ENCODE results near the gene ANKRD34C.

DNA sequence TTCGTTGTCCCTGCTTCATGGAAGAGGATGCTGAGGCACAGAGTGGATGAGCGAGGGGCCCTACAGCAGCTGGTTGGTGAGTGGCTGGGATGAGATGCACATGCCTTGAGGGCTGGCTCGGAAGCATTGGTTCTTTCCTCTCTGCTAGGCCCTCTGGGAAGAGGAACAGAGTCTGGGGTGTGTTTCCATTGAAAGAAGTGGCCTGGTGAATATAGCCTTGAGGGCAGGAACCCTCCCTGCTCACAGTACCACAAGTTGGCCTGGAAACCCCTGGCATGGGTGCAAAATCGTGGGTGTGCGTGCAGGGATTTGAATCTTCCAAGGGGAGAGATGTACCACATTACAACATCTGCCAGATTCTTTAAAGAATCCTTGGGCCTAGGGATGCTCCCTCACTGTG, 37.6 kb upstream of the ANKRD34C start:
- TF ChIP-seq, protein P1, sequence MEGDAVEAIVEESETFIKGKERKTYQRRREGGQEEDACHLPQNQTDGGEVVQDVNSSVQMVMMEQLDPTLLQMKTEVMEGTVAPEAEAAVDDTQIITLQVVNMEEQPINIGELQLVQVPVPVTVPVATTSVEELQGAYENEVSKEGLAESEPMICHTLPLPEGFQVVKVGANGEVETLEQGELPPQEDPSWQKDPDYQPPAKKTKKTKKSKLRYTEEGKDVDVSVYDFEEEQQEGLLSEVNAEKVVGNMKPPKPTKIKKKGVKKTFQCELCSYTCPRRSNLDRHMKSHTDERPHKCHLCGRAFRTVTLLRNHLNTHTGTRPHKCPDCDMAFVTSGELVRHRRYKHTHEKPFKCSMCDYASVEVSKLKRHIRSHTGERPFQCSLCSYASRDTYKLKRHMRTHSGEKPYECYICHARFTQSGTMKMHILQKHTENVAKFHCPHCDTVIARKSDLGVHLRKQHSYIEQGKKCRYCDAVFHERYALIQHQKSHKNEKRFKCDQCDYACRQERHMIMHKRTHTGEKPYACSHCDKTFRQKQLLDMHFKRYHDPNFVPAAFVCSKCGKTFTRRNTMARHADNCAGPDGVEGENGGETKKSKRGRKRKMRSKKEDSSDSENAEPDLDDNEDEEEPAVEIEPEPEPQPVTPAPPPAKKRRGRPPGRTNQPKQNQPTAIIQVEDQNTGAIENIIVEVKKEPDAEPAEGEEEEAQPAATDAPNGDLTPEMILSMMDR (conservative IDR thresholded peaks at IDR 0.05; ENCODE audit: low read length), result no peak
- no peak for TF ChIP-seq EZH2phosphoT487 (IDR thresholded peaks at IDR 0.05; ENCODE audit: borderline replicate concordance, low read depth, low read length)

All from OCI-LY7 (cell line).